ENCODE results near the gene PLA2G15. TPM values are rescaled to one million over a fixed set of nuclear protein-coding genes. Genes with fewer than 3 reads are reported as not detected.

The PLA2G15 gene
- total RNA-seq, 1 experiment from 2014 or later: 33.2 TPM

GRCh38 chr16:68267612-68268405 is 22.6 kb downstream of the PLA2G15 start:
- Histone ChIP-seq H3K27me3 (replicated peaks; ENCODE audit: control insufficient read depth, insufficient read depth, low read length) (no peaks in the 10 kb centered on the region), H3K4me3 (ENCODE audit: low read depth, low read length) (no peak overlapping the region), H3K36me3 (ENCODE audit: control insufficient read depth, insufficient read depth, low read length) (no peaks in the 10 kb centered on the region), H3K4me1 (peaks cover 64% of the 10 kb centered on the region), H3K9me3 (no peaks in the 10 kb centered on the region)
- intact Hi-C loops (cut with micrococcal nuclease; ENCODE audit: unreplicated experiment): loop anchor here (5.0 kb wide), 1 partner anchor 44 kb away; the partner anchor contains the start of genes PRMT7 and SLC7A6OS
- Mint-ChIP-seq H3K4me3 (ENCODE audit: unreplicated experiment) (peak overlapping the region; percentile 91), H3K36me3 (ENCODE audit: insufficient read depth, unreplicated experiment) (peaks cover 90% of the 10 kb centered on the region), H3K27me3 (ENCODE audit: insufficient read depth, unreplicated experiment) (no peaks in the 10 kb centered on the region), H3K4me1 (ENCODE audit: low read depth, unreplicated experiment) (peaks cover 20% of the 10 kb centered on the region), H3K9me3 (ENCODE audit: unreplicated experiment) (no peaks in the 10 kb centered on the region), H3K27ac (ENCODE audit: unreplicated experiment) (peak overlapping the region; percentile 85)
- ChIA-PET POLR2A (interaction anchor here (2.3 kb wide), 1 partner anchor 43 kb away, joined by 7 read pairs; the partner anchor contains the start of genes PRMT7 and SLC7A6OS), CTCF (no interaction called here)
- BruUV-seq (replicated peaks): no TSS peak
- no peak for DNase-seq
- TF ChIP-seq CTCF (IDR thresholded peaks at IDR 0.05; ENCODE audit: insufficient read depth in 1 of 2, low read depth in 1 of 2, low read length in 1 of 2, severe bottlenecking in 1 of 2, unreplicated experiment in 1 of 2): no peak

- Mint-ChIP-seq H3K36me3 (ENCODE audit: insufficient read depth, unreplicated experiment) (peaks cover 94% of the 10 kb centered on the region), H3K4me3 (ENCODE audit: unreplicated experiment) (no peak overlapping the region), H3K27me3 (ENCODE audit: insufficient read depth, unreplicated experiment) (no peaks in the 10 kb centered on the region), H3K27ac (ENCODE audit: unreplicated experiment) (peak overlapping the region; percentile 85), H3K9me3 (ENCODE audit: unreplicated experiment) (no peaks in the 10 kb centered on the region), H3K4me1 (ENCODE audit: low read depth, unreplicated experiment) (peaks cover 16% of the 10 kb centered on the region)
- peaks cover 4% of the 10 kb centered on the region for H3K36me3 ChIP-seq (ENCODE audit: control insufficient read depth, insufficient read depth, low read length)
- DNase-seq: no peak
- H3K27me3 ChIP-seq (replicated peaks; ENCODE audit: control insufficient read depth, insufficient read depth, low read length): no peaks in the 10 kb centered on the region
- ChIA-PET CTCF (no interaction called here), POLR2A (interaction anchor here (0.7 to 2.3 kb wide), 2 partner anchors 41 to 185 kb away, joined by 3 to 7 read pairs; partner anchors contain the start of genes NFATC3, PRMT7 and SLC7A6OS)
- no peak overlapping the region for H3K4me3 ChIP-seq (ENCODE audit: low read depth, low read length)
- no peaks in the 10 kb centered on the region for H3K9me3 ChIP-seq
- BruUV-seq (replicated peaks): no TSS peak
- no peak for TF ChIP-seq CTCF (IDR thresholded peaks at IDR 0.05; ENCODE audit: insufficient read depth in 1 of 2, low read depth in 1 of 2, low read length in 1 of 2, severe bottlenecking in 1 of 2, unreplicated experiment in 1 of 2)
- H3K4me1 ChIP-seq: peaks cover 58% of the 10 kb centered on the region
- intact Hi-C loops (cut with micrococcal nuclease; ENCODE audit: unreplicated experiment): loop anchor here (5.0 kb wide), 1 partner anchor 43 kb away; the partner anchor contains the start of genes PRMT7 and SLC7A6OS
Measured at GRCh38 chr16:68269793-68270192, 24.6 kb downstream of the PLA2G15 start.

- no peak overlapping the region for H3K4me3 ChIP-seq (ENCODE audit: low read depth, low read length)
- Mint-ChIP-seq H3K36me3 (ENCODE audit: insufficient read depth, unreplicated experiment) (peaks cover 94% of the 10 kb centered on the region), H3K9me3 (ENCODE audit: unreplicated experiment) (no peaks in the 10 kb centered on the region), H3K4me1 (ENCODE audit: low read depth, unreplicated experiment) (peaks cover 16% of the 10 kb centered on the region), H3K27ac (ENCODE audit: unreplicated experiment) (no peak overlapping the region), H3K4me3 (ENCODE audit: unreplicated experiment) (no peak overlapping the region), H3K27me3 (ENCODE audit: insufficient read depth, unreplicated experiment) (no peaks in the 10 kb centered on the region)
- BruUV-seq (replicated peaks): no TSS peak
- H3K4me1 ChIP-seq: peaks cover 59% of the 10 kb centered on the region
- H3K36me3 ChIP-seq (ENCODE audit: control insufficient read depth, insufficient read depth, low read length): peaks cover 5% of the 10 kb centered on the region
- no peaks in the 10 kb centered on the region for H3K9me3 ChIP-seq
- TF ChIP-seq CTCF (IDR thresholded peaks at IDR 0.05; ENCODE audit: insufficient read depth in 1 of 2, low read depth in 1 of 2, low read length in 1 of 2, severe bottlenecking in 1 of 2, unreplicated experiment in 1 of 2): no peak
- POLR2A ChIA-PET: interaction anchor here (0.6 kb wide), 1 partner anchor 10 kb away, joined by 3 read pairs; no protein-coding TSS in a partner anchor
- CTCF ChIA-PET: no interaction called here
- H3K27me3 ChIP-seq (replicated peaks; ENCODE audit: control insufficient read depth, insufficient read depth, low read length): no peaks in the 10 kb centered on the region
- intact Hi-C loops (cut with micrococcal nuclease; ENCODE audit: unreplicated experiment): no loop called here
- no peak for DNase-seq
Measured at GRCh38 chr16:68270353-68270752, 25.2 kb downstream of the PLA2G15 start.

Data from Caco-2 (cell line).